Gastroesophageal sphincter (tissue), 3 donors: ENCODE measurements around the gene SSH3.

Experiments used
- EP300 ChIP-seq: sonication (generic); formaldehyde crosslinking; IDR thresholded peaks from one replicate; pipeline ENCODE4 v1.6.1; 2017; ENCODE audit warnings: antibody characterized with exemption, mild to moderate bottlenecking
- POLR2A ChIP-seq, 2 donors: fragments of 450-650 bp; IDR thresholded peaks; one replicate each; pipeline ENCODE4 v1.6.1; 2017; ENCODE audit warnings: antibody characterized with exemption in 2 of 2, mild to moderate bottlenecking in 2 of 2, moderate library complexity in 1 of 2
- TF ChIP-seq, protein P1 (sequence below), 4 experiments: fragments of 200-600 bp in 2 of 4; fragments of 450-650 bp in 2 of 4; sonication (generic) in 1 of 4; IDR thresholded peaks; one replicate each; pipeline ENCODE4 v1.5.1; 2017 to 2019; ENCODE audit warnings: antibody characterized with exemption in 4 of 4, mild to moderate bottlenecking in 2 of 4, moderate library complexity in 2 of 4

DNA sequence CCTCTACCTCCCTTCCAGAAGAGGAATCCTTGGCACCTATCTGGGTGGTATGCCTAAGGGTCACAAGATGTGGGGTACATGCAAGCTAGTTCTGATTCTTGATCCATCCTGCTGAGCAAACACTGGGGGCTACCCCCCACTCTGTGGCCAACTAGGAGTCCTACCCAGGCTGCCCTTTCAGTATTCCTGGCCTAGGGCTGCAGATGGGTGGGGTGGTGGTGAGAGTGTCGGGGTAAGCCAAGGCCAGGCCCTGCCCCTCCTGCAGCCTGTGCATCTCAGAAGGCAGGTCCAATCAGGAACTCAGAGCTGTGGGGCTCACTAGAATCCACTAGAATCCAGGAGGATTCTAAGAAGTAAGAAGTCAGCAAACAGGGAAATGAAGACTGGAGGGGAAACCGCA lies 10.9 kb downstream of the SSH3 start:
- TF ChIP-seq POLR2A (IDR thresholded peaks at IDR 0.05), result no peak
- TF ChIP-seq, protein P1, sequence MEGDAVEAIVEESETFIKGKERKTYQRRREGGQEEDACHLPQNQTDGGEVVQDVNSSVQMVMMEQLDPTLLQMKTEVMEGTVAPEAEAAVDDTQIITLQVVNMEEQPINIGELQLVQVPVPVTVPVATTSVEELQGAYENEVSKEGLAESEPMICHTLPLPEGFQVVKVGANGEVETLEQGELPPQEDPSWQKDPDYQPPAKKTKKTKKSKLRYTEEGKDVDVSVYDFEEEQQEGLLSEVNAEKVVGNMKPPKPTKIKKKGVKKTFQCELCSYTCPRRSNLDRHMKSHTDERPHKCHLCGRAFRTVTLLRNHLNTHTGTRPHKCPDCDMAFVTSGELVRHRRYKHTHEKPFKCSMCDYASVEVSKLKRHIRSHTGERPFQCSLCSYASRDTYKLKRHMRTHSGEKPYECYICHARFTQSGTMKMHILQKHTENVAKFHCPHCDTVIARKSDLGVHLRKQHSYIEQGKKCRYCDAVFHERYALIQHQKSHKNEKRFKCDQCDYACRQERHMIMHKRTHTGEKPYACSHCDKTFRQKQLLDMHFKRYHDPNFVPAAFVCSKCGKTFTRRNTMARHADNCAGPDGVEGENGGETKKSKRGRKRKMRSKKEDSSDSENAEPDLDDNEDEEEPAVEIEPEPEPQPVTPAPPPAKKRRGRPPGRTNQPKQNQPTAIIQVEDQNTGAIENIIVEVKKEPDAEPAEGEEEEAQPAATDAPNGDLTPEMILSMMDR (IDR thresholded peaks at IDR 0.05), result no peak
- no peak for TF ChIP-seq EP300
